Osteoblast (primary cell): Measurements from ENCODE around the gene DNAH11. TPM values are rescaled to one million over a fixed set of nuclear protein-coding genes. Genes with fewer than 3 reads are reported as not detected.
"Not testable (repeated sequence)": the region's sequence is repeated elsewhere in the genome, so short reads cannot be mapped to it uniquely, and the experiment has no call there.

Experiments
- DNase-seq: peaks from one replicate; pipeline ENCODE4 v3.0.0; 2011; ENCODE audit warnings: low spot score, mixed read lengths; ENCODE audit not compliant: insufficient read length; ENCODE audit errors: missing footprints
- H2AFZ ChIP-seq: 2 replicates; pipeline ENCODE4 v1.6.0; 2011; ENCODE audit warnings: mild to moderate bottlenecking, low read length
- H3K27ac ChIP-seq: 2 replicates; pipeline ENCODE4 v1.5.1; 2011; ENCODE audit warnings: mild to moderate bottlenecking, low read depth, low read length, moderate library complexity
- H3K27me3 ChIP-seq: 2 replicates; pipeline ENCODE4 v1.6.0; 2012; ENCODE audit warnings: mild to moderate bottlenecking, control low read depth, inconsistent platforms, low read length, moderate library complexity; ENCODE audit not compliant: insufficient read depth
- H3K36me3 ChIP-seq: 2 replicates; pipeline ENCODE4 v1.5.1; 2011; ENCODE audit warnings: mild to moderate bottlenecking, low read length, control low read depth, moderate library complexity; ENCODE audit not compliant: insufficient read depth
- H3K4me1 ChIP-seq: 2 replicates; pipeline ENCODE4 v1.5.1; 2011; ENCODE audit warnings: mild to moderate bottlenecking, low read length, control low read depth, moderate library complexity; ENCODE audit not compliant: insufficient read depth
- H3K4me2 ChIP-seq: 2 replicates; pipeline ENCODE4 v1.6.0; 2011; ENCODE audit warnings: mild to moderate bottlenecking, low read length; ENCODE audit not compliant: insufficient read depth
- H3K4me3 ChIP-seq: fragments of 200-600 bp; sonication (generic); 3 replicates; pipeline ENCODE4 v1.5.1; 2012; ENCODE audit warnings: mild to moderate bottlenecking, low read length, inconsistent platforms; ENCODE audit not compliant: insufficient read depth
- H3K79me2 ChIP-seq: 2 replicates; pipeline ENCODE4 v1.6.0; 2012; ENCODE audit warnings: mild to moderate bottlenecking, low read length, control low read depth, inconsistent platforms; ENCODE audit not compliant: insufficient read depth
- H3K9me3 ChIP-seq: 2 replicates; pipeline ENCODE4 v1.5.1; 2011; ENCODE audit warnings: low read depth, low read length, control low read depth
- H4K20me1 ChIP-seq: 2 replicates; pipeline ENCODE4 v1.6.0; 2012; ENCODE audit warnings: mild to moderate bottlenecking, low read length, control low read depth; ENCODE audit not compliant: insufficient read depth
- total RNA-seq: library from RNA; depleted of rRNA; stranded (reverse); fragments of >200 nt; gene quantifications from 2 replicates; pipeline ENCODE4 v1.2.3, GENCODE V29; 2012
- TF ChIP-seq, protein P1 (sequence below): IDR thresholded peaks from 2 replicates; pipeline ENCODE4 v1.5.1; 2011; ENCODE audit warnings: mild to moderate bottlenecking, low read depth, low read length, moderate library complexity; ENCODE audit errors: extremely low read depth

The DNAH11 gene
- total RNA-seq, 1 donor, result 1.1 TPM

DNA sequence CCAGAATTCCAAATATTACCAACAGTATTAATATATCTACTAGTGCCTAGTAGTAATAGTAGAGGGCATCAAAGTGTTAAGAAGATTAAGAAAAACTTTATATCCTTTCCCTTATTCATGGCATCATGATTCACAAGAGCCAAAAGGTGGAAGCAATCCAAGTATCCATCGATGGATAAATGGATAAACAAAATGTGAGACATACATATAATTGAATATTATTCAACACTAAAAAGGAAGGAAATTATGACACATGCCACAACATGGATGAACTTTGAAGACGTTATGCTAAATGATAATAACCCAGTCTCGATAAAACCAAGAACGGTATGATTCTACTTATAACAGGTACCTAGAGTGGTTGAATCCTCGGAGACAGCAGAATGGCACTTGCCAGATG lies 379.8 kb downstream of the DNAH11 start:
- Histone ChIP-seq H4K20me1 (no peaks in the 10 kb centered on the region), H3K4me3 (no peak overlapping the region), H3K4me1 (no peaks in the 10 kb centered on the region), H3K9me3 (no peaks in the 10 kb centered on the region), H3K27me3 (no peaks in the 10 kb centered on the region), H3K79me2 (peaks cover 57% of the 10 kb centered on the region), H3K36me3 (no peaks in the 10 kb centered on the region), H3K27ac (no peak overlapping the region), H3K4me2 (no peak overlapping the region), H2AFZ (no peak overlapping the region)
- no peak for DNase-seq
- TF ChIP-seq, protein P1, sequence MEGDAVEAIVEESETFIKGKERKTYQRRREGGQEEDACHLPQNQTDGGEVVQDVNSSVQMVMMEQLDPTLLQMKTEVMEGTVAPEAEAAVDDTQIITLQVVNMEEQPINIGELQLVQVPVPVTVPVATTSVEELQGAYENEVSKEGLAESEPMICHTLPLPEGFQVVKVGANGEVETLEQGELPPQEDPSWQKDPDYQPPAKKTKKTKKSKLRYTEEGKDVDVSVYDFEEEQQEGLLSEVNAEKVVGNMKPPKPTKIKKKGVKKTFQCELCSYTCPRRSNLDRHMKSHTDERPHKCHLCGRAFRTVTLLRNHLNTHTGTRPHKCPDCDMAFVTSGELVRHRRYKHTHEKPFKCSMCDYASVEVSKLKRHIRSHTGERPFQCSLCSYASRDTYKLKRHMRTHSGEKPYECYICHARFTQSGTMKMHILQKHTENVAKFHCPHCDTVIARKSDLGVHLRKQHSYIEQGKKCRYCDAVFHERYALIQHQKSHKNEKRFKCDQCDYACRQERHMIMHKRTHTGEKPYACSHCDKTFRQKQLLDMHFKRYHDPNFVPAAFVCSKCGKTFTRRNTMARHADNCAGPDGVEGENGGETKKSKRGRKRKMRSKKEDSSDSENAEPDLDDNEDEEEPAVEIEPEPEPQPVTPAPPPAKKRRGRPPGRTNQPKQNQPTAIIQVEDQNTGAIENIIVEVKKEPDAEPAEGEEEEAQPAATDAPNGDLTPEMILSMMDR, result no peak

DNA sequence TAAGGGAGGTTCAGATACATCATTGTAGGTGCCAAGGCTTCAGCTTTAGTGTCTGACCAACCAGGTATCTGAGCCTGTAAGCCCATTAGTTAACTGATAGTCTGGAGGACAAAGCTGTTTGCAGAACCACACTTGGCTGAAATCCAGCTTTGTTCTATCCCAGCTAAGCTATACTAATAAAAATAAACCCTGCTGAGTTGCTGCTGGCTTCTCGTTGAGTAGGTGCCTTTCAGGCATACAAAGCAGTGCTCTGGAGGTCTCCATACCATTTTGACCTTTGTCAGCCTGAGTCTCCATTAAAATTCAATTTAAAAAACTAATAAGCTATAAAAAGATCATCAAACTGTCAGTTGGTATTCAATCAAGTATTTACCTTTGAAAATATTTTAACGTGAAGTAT lies 380.8 kb downstream of the DNAH11 start:
- Histone ChIP-seq H3K27ac (no peak overlapping the region), H3K79me2 (peaks cover 56% of the 10 kb centered on the region), H3K4me3 (no peak overlapping the region), H4K20me1 (no peaks in the 10 kb centered on the region), H3K27me3 (no peaks in the 10 kb centered on the region), H2AFZ (no peak overlapping the region), H3K9me3 (no peaks in the 10 kb centered on the region), H3K4me1 (no peaks in the 10 kb centered on the region), H3K4me2 (no peak overlapping the region), H3K36me3 (no peaks in the 10 kb centered on the region)
- no peak for DNase-seq
- TF ChIP-seq, protein P1, result no peak

DNA sequence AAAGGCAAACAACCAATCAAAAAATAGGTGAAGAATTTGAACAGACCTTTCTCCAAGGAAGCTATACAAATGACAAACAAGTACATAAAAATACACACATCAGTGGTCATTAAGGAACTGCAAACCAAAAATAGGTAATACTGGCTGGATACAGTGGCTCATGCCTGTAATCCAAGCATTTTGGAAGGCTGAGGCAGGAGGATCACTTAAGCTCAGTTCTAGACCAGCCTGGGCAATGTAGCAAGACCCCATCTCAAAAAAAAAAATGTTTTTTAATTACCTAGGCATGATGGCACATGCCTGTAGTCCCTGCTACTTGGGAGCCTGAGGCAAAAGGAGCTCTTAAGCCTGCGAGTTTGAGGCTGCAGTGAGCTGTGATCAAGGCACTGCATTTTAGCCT lies 383.6 kb downstream of the DNAH11 start:
- H3K79me2 ChIP-seq, result peaks cover 40% of the 10 kb centered on the region
- TF ChIP-seq, protein P1, result no peak
- no peak overlapping the region for H3K27ac ChIP-seq

DNA sequence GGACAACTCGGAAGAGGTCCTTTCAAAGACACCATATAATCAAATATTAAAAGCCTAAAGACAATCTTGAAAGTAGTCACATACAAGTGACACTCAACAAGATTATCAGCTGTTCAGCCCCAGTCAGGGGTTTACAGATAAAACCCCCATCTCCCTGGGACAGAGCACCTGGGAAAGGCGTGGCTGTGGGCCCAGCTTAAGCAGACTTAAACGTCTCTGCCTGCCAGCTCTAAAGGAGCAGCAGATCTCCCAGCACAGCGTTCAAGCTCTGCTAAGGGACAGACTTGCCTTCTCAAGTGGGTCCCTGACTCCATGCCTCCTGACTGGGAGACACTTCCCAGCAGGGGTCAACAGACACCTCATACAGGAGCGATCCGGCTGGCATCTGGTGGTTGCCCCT lies 384.9 kb downstream of the DNAH11 start:
- TF ChIP-seq, protein P1, result no peak
- peaks cover 34% of the 10 kb centered on the region for H3K79me2 ChIP-seq
- H3K36me3 ChIP-seq, result no peaks in the 10 kb centered on the region
- DNase-seq, result no peak
- no peaks in the 10 kb centered on the region for H3K4me1 ChIP-seq
- H3K4me2 ChIP-seq, result no peak overlapping the region
- no peaks in the 10 kb centered on the region for H3K27me3 ChIP-seq
- H3K27ac ChIP-seq, result no peak overlapping the region
- H4K20me1 ChIP-seq, result no peaks in the 10 kb centered on the region
- no peak overlapping the region for H3K4me3 ChIP-seq
- no peak overlapping the region for H2AFZ ChIP-seq
- no peaks in the 10 kb centered on the region for H3K9me3 ChIP-seq

More for the DNA sequence above, 383.6 kb downstream of the DNAH11 start:
- Histone ChIP-seq H2AFZ (no peak overlapping the region), H4K20me1 (no peaks in the 10 kb centered on the region), H3K4me1 (no peaks in the 10 kb centered on the region), H3K27me3 (no peaks in the 10 kb centered on the region), H3K36me3 (no peaks in the 10 kb centered on the region), H3K9me3 (no peaks in the 10 kb centered on the region), H3K4me2 (no peak overlapping the region), H3K4me3 (no peak overlapping the region)
- DNase-seq, result no peak

DNA sequence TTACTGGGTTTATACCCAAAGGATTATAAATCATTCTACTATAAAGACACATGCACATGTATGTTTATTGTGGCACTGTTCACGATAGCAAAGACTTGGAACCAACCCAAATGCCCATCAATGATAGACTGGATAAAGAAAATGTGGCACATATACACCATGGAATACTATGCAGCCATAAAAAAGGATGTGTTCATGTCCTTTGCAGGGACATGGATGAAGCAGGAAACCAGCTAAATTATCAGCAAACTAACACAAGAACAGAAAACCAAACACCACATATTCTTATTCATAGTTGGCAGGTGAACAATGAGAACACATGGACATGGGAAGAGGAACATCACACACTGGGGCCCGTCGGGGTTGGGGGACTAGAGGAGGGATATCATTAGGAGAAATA lies 390.5 kb downstream of the DNAH11 start:
- not testable (repeated sequence) for DNase-seq, H2AFZ ChIP-seq, H3K4me1 ChIP-seq, H3K36me3 ChIP-seq, H3K27me3 ChIP-seq, H4K20me1 ChIP-seq, H3K4me2 ChIP-seq, H3K9me3 ChIP-seq, H3K4me3 ChIP-seq, H3K27ac ChIP-seq
- H3K79me2 ChIP-seq, result peaks cover 34% of the 10 kb centered on the region
